Measurements from ENCODE around the gene DNAJB12.

Gene DNAJB12

DNA sequence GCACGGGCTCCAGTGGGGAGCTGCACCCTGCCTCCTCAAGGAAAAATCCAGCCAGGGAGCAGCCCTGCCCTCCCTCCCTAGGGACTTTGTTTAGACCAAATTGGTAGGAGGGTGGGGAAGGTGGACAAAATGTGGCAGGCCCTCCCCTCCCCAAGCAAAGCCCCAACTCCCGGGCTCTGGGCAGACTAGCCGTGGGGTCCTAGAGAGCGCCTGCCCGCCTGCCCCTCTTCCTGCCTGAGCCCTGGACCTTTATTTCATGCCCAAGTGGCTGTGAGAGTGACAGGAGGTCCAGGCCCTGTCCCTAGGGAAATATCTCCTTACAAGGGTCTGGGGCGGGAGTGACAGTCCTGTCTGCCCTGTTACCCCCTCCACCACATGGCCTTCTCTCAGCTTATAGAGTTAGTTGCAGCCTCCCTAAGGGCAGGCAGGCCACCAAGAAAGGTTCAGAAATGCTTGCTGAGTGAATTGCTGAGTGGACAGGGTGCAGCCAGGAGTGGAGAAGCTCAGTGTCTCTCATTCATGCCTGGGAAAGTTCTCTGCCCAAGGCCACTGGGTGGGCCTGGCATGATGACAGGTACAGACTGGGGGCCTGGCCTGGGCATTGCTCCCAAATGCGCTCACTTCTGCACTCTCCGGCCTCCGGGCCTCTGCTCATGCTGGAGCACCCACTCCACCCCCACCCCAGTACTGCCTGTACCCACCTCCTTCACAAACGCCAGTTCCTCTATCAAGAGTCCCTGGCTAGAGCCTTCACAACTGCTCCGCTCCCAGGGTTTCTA is 25.2 kb downstream of the DNAJB12 start (continued):
- TF ChIP-seq, protein P1, sequence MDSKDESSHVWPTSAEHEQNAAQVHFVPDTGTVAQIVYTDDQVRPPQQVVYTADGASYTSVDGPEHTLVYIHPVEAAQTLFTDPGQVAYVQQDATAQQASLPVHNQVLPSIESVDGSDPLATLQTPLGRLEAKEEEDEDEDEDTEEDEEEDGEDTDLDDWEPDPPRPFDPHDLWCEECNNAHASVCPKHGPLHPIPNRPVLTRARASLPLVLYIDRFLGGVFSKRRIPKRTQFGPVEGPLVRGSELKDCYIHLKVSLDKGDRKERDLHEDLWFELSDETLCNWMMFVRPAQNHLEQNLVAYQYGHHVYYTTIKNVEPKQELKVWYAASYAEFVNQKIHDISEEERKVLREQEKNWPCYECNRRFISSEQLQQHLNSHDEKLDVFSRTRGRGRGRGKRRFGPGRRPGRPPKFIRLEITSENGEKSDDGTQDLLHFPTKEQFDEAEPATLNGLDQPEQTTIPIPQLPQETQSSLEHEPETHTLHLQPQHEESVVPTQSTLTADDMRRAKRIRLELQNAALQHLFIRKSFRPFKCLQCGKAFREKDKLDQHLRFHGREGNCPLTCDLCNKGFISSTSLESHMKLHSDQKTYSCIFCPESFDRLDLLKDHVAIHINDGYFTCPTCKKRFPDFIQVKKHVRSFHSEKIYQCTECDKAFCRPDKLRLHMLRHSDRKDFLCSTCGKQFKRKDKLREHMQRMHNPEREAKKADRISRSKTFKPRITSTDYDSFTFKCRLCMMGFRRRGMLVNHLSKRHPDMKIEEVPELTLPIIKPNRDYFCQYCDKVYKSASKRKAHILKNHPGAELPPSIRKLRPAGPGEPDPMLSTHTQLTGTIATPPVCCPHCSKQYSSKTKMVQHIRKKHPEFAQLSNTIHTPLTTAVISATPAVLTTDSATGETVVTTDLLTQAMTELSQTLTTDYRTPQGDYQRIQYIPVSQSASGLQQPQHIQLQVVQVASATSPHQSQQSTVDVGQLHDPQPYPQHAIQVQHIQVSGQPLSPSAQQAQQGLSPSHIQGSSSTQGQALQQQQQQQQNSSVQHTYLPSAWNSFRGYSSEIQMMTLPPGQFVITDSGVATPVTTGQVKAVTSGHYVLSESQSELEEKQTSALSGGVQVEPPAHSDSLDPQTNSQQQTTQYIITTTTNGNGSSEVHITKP (tag by site-specific recombination; IDR thresholded peaks at IDR 0.05): peak; percentile 32; the same call in 1 of the 2 replicates
- TF ChIP-seq ZNF394 (tag by site-specific recombination; IDR thresholded peaks at IDR 0.05; ENCODE audit: borderline replicate concordance): peak; percentile 23; the same call in 1 of the 2 replicates
- TF ChIP-seq, protein P2, sequence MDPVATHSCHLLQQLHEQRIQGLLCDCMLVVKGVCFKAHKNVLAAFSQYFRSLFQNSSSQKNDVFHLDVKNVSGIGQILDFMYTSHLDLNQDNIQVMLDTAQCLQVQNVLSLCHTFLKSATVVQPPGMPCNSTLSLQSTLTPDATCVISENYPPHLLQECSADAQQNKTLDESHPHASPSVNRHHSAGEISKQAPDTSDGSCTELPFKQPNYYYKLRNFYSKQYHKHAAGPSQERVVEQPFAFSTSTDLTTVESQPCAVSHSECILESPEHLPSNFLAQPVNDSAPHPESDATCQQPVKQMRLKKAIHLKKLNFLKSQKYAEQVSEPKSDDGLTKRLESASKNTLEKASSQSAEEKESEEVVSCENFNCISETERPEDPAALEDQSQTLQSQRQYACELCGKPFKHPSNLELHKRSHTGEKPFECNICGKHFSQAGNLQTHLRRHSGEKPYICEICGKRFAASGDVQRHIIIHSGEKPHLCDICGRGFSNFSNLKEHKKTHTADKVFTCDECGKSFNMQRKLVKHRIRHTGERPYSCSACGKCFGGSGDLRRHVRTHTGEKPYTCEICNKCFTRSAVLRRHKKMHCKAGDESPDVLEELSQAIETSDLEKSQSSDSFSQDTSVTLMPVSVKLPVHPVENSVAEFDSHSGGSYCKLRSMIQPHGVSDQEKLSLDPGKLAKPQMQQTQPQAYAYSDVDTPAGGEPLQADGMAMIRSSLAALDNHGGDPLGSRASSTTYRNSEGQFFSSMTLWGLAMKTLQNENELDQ (tag by site-specific recombination; IDR thresholded peaks at IDR 0.05; ENCODE audit: low read depth): no peak
- no peak for TF ChIP-seq ZNF624 (tag by site-specific recombination; IDR thresholded peaks at IDR 0.05)
- no peak for TF ChIP-seq ZBTB17 (tag by site-specific recombination; IDR thresholded peaks at IDR 0.05)
- peak; percentile 55 for TF ChIP-seq WT1 (tag by site-specific recombination; IDR thresholded peaks at IDR 0.05)
- TF ChIP-seq MZF1 (tag by site-specific recombination; IDR thresholded peaks at IDR 0.05; ENCODE audit: borderline replicate concordance): no peak
- no peak for TF ChIP-seq ZBTB48 (tag by site-specific recombination; IDR thresholded peaks at IDR 0.05)
- no peak for TF ChIP-seq ZNF140 (tag by site-specific recombination; IDR thresholded peaks at IDR 0.05)
- TF ChIP-seq, protein P3, sequence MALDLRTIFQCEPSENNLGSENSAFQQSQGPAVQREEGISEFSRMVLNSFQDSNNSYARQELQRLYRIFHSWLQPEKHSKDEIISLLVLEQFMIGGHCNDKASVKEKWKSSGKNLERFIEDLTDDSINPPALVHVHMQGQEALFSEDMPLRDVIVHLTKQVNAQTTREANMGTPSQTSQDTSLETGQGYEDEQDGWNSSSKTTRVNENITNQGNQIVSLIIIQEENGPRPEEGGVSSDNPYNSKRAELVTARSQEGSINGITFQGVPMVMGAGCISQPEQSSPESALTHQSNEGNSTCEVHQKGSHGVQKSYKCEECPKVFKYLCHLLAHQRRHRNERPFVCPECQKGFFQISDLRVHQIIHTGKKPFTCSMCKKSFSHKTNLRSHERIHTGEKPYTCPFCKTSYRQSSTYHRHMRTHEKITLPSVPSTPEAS (tag by site-specific recombination; IDR thresholded peaks at IDR 0.05): no peak
- peak; percentile 69 for TF ChIP-seq ZNF335 (tag by site-specific recombination; conservative IDR thresholded peaks at IDR 0.05)
- TF ChIP-seq ZFP41 (tag by site-specific recombination; IDR thresholded peaks at IDR 0.05; ENCODE audit: borderline replicate concordance): no peak
- no peak for TF ChIP-seq ZNF24 (tag by site-specific recombination; IDR thresholded peaks at IDR 0.05)
- TF ChIP-seq ZBTB21 (tag by site-specific recombination; IDR thresholded peaks at IDR 0.05): no peak
- no peak for TF ChIP-seq OVOL3 (tag by site-specific recombination; IDR thresholded peaks at IDR 0.05)
- TF ChIP-seq, protein P4, sequence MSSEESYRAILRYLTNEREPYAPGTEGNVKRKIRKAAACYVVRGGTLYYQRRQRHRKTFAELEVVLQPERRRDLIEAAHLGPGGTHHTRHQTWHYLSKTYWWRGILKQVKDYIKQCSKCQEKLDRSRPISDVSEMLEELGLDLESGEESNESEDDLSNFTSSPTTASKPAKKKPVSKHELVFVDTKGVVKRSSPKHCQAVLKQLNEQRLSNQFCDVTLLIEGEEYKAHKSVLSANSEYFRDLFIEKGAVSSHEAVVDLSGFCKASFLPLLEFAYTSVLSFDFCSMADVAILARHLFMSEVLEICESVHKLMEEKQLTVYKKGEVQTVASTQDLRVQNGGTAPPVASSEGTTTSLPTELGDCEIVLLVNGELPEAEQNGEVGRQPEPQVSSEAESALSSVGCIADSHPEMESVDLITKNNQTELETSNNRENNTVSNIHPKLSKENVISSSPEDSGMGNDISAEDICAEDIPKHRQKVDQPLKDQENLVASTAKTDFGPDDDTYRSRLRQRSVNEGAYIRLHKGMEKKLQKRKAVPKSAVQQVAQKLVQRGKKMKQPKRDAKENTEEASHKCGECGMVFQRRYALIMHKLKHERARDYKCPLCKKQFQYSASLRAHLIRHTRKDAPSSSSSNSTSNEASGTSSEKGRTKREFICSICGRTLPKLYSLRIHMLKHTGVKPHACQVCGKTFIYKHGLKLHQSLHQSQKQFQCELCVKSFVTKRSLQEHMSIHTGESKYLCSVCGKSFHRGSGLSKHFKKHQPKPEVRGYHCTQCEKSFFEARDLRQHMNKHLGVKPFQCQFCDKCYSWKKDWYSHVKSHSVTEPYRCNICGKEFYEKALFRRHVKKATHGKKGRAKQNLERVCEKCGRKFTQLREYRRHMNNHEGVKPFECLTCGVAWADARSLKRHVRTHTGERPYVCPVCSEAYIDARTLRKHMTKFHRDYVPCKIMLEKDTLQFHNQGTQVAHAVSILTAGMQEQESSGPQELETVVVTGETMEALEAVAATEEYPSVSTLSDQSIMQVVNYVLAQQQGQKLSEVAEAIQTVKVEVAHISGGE (tag by site-specific recombination; conservative IDR thresholded peaks at IDR 0.05; ENCODE audit: low read depth): no peak
- TF ChIP-seq TCF7L2 (IDR thresholded peaks at IDR 0.05; ENCODE audit: borderline replicate concordance, low read depth, low read length): no peak
- TF ChIP-seq ZNF660 (tag by site-specific recombination; IDR thresholded peaks at IDR 0.05): no peak
- TF ChIP-seq BCL11B (tag by site-specific recombination; IDR thresholded peaks at IDR 0.05; ENCODE audit: low read depth): no peak
- TF ChIP-seq ZNF274 (IDR thresholded peaks at IDR 0.05; ENCODE audit: low read length): no peak
- no peak for TF ChIP-seq ZNF274 (tag by site-specific recombination; IDR thresholded peaks at IDR 0.05; ENCODE audit: borderline replicate concordance)
- TF ChIP-seq EGR2 (tag by site-specific recombination; IDR thresholded peaks at IDR 0.05; ENCODE audit: low read depth): peak; percentile 39; the same call in 1 of the 2 replicates
- TF ChIP-seq, protein P5, sequence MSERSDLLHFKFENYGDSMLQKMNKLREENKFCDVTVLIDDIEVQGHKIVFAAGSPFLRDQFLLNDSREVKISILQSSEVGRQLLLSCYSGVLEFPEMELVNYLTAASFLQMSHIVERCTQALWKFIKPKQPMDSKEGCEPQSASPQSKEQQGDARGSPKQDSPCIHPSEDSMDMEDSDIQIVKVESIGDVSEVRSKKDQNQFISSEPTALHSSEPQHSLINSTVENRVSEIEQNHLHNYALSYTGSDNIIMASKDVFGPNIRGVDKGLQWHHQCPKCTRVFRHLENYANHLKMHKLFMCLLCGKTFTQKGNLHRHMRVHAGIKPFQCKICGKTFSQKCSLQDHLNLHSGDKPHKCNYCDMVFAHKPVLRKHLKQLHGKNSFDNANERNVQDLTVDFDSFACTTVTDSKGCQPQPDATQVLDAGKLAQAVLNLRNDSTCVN (tag by site-specific recombination; optimal IDR thresholded peaks at IDR 0.05): no peak
- no peak for TF ChIP-seq ZBTB8A (tag by site-specific recombination; IDR thresholded peaks at IDR 0.05)
- no peak for TF ChIP-seq SALL2 (tag by site-specific recombination; IDR thresholded peaks at IDR 0.05; ENCODE audit: borderline replicate concordance)
- TF ChIP-seq ZNF354C (tag by site-specific recombination; IDR thresholded peaks at IDR 0.05; ENCODE audit: borderline replicate concordance, low read depth): no peak
